Testis (tissue), 2 donors: Measurements from ENCODE around the gene DNAH12.

Experiments
- CTCF ChIP-seq, 3 experiments: fragments of 450-650 bp in 2 of 3; fragments of 200-600 bp in 1 of 3; sonication (generic) in 1 of 3; IDR thresholded peaks; one replicate each; pipeline ENCODE4 v1.5.1; 2016 to 2019; ENCODE audit warnings: antibody characterized with exemption in 3 of 3, mild to moderate bottlenecking in 2 of 3, moderate library complexity in 1 of 3
- POLR2A ChIP-seq: fragments of 450-650 bp; IDR thresholded peaks from one replicate; pipeline ENCODE4 v1.6.1; 2017; ENCODE audit warnings: antibody characterized with exemption, mild to moderate bottlenecking, moderate library complexity

GRCh38 chr3:57530071-57530608 is 14.0 kb downstream of the DNAH12 start:
- no peak for TF ChIP-seq CTCF (IDR thresholded peaks at IDR 0.05)
- TF ChIP-seq POLR2A, result no peak
